ENCODE results near the gene ALOXE3.
A peak's percentile ranks its signal among the peaks of the same experiment; 100 is the strongest.

Gene ALOXE3

GRCh38 chr17:8117980-8118768, at the start of gene ALOXE3:
ALOXE3 (minus strand) TSS chr17:8118514; CDS start chr17:8117990, 524 bp downstream.
- peak in 2 of 3 experiments; percentile 29 to 56 for DNase-seq

GRCh38 chr17:8167526-8167925, 49.2 kb upstream of the ALOXE3 start:
- no peak for DNase-seq

GRCh38 chr17:8166731-8167130, 48.4 kb upstream of the ALOXE3 start:
- no peak for DNase-seq

- no peak for DNase-seq
Measured at GRCh38 chr17:8164815-8165131, 46.5 kb upstream of the ALOXE3 start.

GRCh38 chr17:8163978-8164814, 45.9 kb upstream of the ALOXE3 start:
- DNase-seq: peak in 2 of 3 experiments; percentile 26 to 38

GRCh38 chr17:8162997-8163977, 45.0 kb upstream of the ALOXE3 start:
- peak in 1 of 3 experiments; percentile 11 for DNase-seq

- peak; percentile 55 to 61 (median 60) for DNase-seq
Measured at GRCh38 chr17:8162233-8162996, 44.1 kb upstream of the ALOXE3 start, which contains the start of gene VAMP2. VAMP2 (minus strand) TSS chr17:8162948; CDS start chr17:8162879, 69 bp downstream.

GRCh38 chr17:8161289-8162232, 43.2 kb upstream of the ALOXE3 start:
- DNase-seq: peak in 1 of 3 experiments; percentile 2

GRCh38 chr17:8160741-8161221, 42.5 kb upstream of the ALOXE3 start:
- no peak for DNase-seq

- no peak for DNase-seq
Measured at GRCh38 chr17:8160224-8160577, 41.9 kb upstream of the ALOXE3 start.

- DNase-seq: no peak
Measured at GRCh38 chr17:8159459-8160223, 41.3 kb upstream of the ALOXE3 start.

- DNase-seq: no peak
Measured at GRCh38 chr17:8159032-8159400, 40.7 kb upstream of the ALOXE3 start.

- peak; percentile 52 to 75 (median 68) for DNase-seq
Measured at GRCh38 chr17:8158267-8159031, 40.1 kb upstream of the ALOXE3 start.

GRCh38 chr17:8156246-8156992, 38.1 kb upstream of the ALOXE3 start:
- DNase-seq: peak; percentile 96 to 100 (median 97)

- no peak for DNase-seq
Measured at GRCh38 chr17:8155996-8156245, 37.6 kb upstream of the ALOXE3 start.

GRCh38 chr17:8155231-8155995, 37.1 kb upstream of the ALOXE3 start:
- no peak for DNase-seq

- DNase-seq: no peak
Measured at GRCh38 chr17:8154608-8155155, 36.4 kb upstream of the ALOXE3 start.

Data from NCI-H1417 (cell line).